Activated CD4-positive, alpha-beta T cell treated with anti-CD3 and anti-CD28 coated beads, Interleukin-10, Interleukin-2, amounts not matched to agents 100 ng/mL and 50 ng/mL, durations not matched to agents 16 hours and 8 hours (primary cell): ENCODE data around the gene EPHA10.
"Not testable (repeated sequence)": the region's sequence is repeated elsewhere in the genome, so short reads cannot be mapped to it uniquely, and the experiment has no call there.

Experiments used
- DNase-seq: peaks from one replicate; pipeline ENCODE4 v3.0.0-alpha.2; 2020

Gene EPHA10

GRCh38 chr1:37767488-37767887 lies 2.6 kb upstream of the EPHA10 start:
- no peak for DNase-seq

GRCh38 chr1:37765916-37766664 lies 1.2 kb upstream of the EPHA10 start:
- DNase-seq, result peak; percentile 26

- peak; percentile 56 for DNase-seq
These were observed 500 bp downstream of the EPHA10 start for GRCh38 chr1:37764414-37764825.

GRCh38 chr1:37763791-37764413 lies 1.0 kb downstream of the EPHA10 start:
- no peak for DNase-seq

- no peak for DNase-seq
These were observed 2.4 kb downstream of the EPHA10 start for GRCh38 chr1:37762516-37762915.

GRCh38 chr1:37761416-37762095 lies 3.4 kb downstream of the EPHA10 start:
- DNase-seq, result no peak

- DNase-seq, result no peak
These were observed 5.5 kb downstream of the EPHA10 start for GRCh38 chr1:37759451-37759850.

- no peak for DNase-seq
These were observed 8.9 kb downstream of the EPHA10 start for GRCh38 chr1:37755951-37756560.

- peak; percentile 83 for DNase-seq
These were observed 9.6 kb downstream of the EPHA10 start for GRCh38 chr1:37755290-37755689.

- no peak for DNase-seq
These were observed 11.2 kb downstream of the EPHA10 start for GRCh38 chr1:37753473-37754321.

- DNase-seq, result peak; percentile 59
These were observed 12.1 kb downstream of the EPHA10 start for GRCh38 chr1:37752583-37753471.

- DNase-seq, result no peak
These were observed 12.7 kb downstream of the EPHA10 start for GRCh38 chr1:37752213-37752582.

- DNase-seq, result no peak
These were observed 16.4 kb downstream of the EPHA10 start for GRCh38 chr1:37748565-37748964.

- DNase-seq, result no peak
These were observed 18.1 kb downstream of the EPHA10 start for GRCh38 chr1:37746806-37747205.

- no peak for DNase-seq
These were observed 23.3 kb downstream of the EPHA10 start for GRCh38 chr1:37741662-37742061.

GRCh38 chr1:37741130-37741529 lies 23.8 kb downstream of the EPHA10 start:
- DNase-seq, result no peak

GRCh38 chr1:37739222-37739621 lies 25.7 kb downstream of the EPHA10 start:
- peak; percentile 38 for DNase-seq

- not testable (repeated sequence) for DNase-seq
These were observed 26.3 kb downstream of the EPHA10 start for GRCh38 chr1:37738619-37739018.

- DNase-seq, result not testable (repeated sequence)
These were observed 26.9 kb downstream of the EPHA10 start for GRCh38 chr1:37737975-37738374.

- DNase-seq, result no peak
These were observed 30.0 kb downstream of the EPHA10 start for GRCh38 chr1:37734629-37735591.
